ENCODE data around the gene NKD2.

Gene NKD2

GRCh38 chr5:983238-983524 is 25.4 kb upstream of the NKD2 start:
- TF ChIP-seq, protein P1, sequence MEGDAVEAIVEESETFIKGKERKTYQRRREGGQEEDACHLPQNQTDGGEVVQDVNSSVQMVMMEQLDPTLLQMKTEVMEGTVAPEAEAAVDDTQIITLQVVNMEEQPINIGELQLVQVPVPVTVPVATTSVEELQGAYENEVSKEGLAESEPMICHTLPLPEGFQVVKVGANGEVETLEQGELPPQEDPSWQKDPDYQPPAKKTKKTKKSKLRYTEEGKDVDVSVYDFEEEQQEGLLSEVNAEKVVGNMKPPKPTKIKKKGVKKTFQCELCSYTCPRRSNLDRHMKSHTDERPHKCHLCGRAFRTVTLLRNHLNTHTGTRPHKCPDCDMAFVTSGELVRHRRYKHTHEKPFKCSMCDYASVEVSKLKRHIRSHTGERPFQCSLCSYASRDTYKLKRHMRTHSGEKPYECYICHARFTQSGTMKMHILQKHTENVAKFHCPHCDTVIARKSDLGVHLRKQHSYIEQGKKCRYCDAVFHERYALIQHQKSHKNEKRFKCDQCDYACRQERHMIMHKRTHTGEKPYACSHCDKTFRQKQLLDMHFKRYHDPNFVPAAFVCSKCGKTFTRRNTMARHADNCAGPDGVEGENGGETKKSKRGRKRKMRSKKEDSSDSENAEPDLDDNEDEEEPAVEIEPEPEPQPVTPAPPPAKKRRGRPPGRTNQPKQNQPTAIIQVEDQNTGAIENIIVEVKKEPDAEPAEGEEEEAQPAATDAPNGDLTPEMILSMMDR (IDR thresholded peaks at IDR 0.05; ENCODE audit: low read depth, low read length, missing control alignments), result no peak
- no peak overlapping the region for H3K4me3 ChIP-seq (replicated peaks; ENCODE audit: low read depth, low read length)
- DNase-seq (ENCODE audit: extremely low read depth, low read depth), result no peak

- TF ChIP-seq, protein P1 (IDR thresholded peaks at IDR 0.05; ENCODE audit: low read depth, low read length, missing control alignments), result no peak
Observed at GRCh38 chr5:983568-983967, 25.0 kb upstream of the NKD2 start.

DNA sequence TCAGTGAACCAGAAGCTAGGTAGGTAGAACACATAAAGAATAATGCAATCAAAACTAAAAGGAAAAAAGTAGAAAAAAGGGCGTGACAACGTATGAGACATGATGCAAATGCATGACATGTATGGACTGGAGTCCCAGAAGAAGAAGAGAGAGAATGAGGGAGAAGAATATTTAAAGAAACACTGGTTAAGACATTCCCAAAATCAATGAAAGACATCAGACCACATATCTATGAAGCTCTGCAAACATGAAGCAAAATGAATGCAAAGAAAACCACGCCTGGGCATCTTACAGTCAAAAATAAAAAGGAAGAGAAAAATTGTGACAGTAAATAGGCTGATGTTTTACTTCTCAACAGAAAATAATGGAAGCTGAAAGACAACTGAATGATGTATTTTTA is 23.8 kb upstream of the NKD2 start:
- TF ChIP-seq, protein P1 (IDR thresholded peaks at IDR 0.05; ENCODE audit: low read depth, low read length, missing control alignments), result no peak
- no peak overlapping the region for H3K4me3 ChIP-seq (replicated peaks; ENCODE audit: low read depth, low read length)
- no peak for DNase-seq (ENCODE audit: extremely low read depth, low read depth)

More at GRCh38 chr5:983568-983967, 25.0 kb upstream of the NKD2 start:
- H3K4me3 ChIP-seq (replicated peaks; ENCODE audit: low read depth, low read length), result no peak overlapping the region
- DNase-seq (ENCODE audit: extremely low read depth, low read depth), result no peak

DNA sequence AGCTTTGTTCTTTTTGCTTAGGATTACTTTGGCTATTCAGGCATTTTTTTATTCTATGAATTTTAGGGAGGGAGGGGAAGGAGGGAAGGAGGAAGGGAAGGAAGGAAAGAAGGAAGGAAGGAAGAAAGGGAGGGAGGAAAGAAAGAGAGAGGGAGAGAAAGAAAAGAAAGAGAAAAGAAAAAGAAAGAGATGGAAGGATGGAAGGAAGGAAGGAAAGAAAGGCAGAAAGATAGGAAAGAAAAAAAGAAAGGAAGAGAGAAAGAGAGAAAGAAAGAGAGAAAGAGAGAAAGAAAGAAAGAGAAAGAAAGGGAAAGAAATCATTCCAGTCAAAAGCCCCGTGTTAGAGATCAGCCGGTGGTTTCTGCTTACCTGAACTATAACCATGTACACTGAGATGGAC is 20.8 kb upstream of the NKD2 start:
- H3K4me3 ChIP-seq (replicated peaks; ENCODE audit: low read depth, low read length), result no peak overlapping the region
- TF ChIP-seq, protein P1 (IDR thresholded peaks at IDR 0.05; ENCODE audit: low read depth, low read length, missing control alignments), result no peak
- DNase-seq (ENCODE audit: extremely low read depth, low read depth), result no peak

DNA sequence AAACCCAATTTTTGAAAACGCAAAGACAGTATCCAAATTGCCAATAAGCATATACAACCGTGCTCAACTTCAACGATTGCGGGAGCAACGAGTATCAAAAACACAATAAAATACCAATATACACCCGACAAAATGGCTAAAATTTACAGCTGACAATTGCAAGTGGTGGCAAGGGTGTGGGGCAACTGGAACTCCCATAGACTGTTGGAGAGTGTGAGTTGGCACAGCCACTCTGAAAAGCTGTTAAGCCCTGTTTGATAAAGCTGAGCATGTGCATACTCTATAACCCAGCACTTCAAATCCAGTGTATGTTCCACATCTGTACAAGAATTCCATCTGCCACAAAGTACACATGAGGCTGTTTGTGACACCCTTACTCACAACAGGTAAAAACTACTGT is 20.3 kb upstream of the NKD2 start:
- no peak for DNase-seq (ENCODE audit: extremely low read depth, low read depth)
- TF ChIP-seq, protein P1 (IDR thresholded peaks at IDR 0.05; ENCODE audit: low read depth, low read length, missing control alignments), result no peak
- H3K4me3 ChIP-seq (replicated peaks; ENCODE audit: low read depth, low read length), result no peak overlapping the region

DNA sequence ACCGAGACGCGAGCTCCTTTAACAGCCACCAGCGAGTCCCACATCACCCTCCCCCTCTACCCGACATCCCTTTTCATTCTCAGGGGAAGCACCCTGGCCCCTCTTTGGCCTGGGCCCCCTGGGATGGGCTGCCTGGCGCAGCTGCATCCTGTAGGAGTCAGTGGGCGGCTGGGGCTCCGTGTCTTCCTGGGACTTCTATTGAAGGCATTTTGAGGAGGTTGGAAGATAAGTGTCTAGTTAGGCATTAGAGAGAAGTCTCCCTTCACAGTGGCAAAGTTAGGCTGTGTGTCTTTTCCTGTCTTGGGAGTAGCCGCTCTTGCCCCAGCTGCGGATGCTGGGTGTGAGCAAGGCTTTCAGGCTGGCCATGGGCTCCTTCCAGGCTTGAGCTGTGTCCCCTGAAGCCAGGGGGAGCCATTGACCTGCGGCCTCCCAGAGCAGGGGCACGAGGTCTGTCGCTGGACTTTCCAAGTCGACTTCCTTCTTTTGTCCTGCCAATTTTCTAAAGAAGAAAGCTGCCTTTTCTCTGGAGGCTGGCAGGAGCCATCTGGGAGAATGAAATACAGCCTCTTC is 18.6 kb upstream of the NKD2 start:
- no peak for DNase-seq (ENCODE audit: extremely low read depth, low read depth)
- no peak overlapping the region for H3K4me3 ChIP-seq (replicated peaks; ENCODE audit: low read depth, low read length)
- TF ChIP-seq, protein P1 (IDR thresholded peaks at IDR 0.05; ENCODE audit: low read depth, low read length, missing control alignments), result peak; percentile 27
